ENCODE results near the gene HSPG2. TPM values are rescaled to one million over a fixed set of nuclear protein-coding genes. Genes with fewer than 3 reads are reported as not detected.

Gene HSPG2
- total RNA-seq, 1 experiment from 2014 or later, result 58.9 TPM

DNA sequence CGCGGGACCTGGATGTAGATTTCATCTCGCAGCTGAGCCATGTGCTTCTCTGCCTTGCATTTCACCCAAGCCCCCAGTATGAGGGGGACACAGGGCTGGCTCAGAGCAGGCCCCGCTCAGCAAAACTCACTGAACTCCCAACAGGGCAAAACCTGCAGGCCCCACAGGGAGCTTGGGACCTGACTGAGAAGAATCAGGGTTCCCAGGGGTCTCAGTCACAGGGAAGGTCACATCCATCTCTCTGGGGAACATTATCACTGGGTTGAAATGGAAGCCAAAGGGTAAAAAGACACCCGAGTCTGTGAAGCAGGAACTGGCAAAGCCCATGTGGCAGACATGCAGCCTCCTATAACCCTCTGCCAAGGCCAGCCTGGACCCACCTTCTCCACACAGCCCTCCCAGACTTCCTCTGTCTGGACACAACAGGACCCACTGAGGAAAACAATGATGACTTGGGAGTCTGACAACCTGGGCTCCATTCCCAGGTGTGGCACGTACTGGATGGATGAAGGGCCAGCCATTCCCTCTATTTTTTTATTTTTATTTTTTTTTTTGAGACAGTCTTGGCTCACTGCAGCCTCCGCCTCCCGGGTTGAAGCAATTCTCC, 11.7 kb downstream of the HSPG2 start:
- TF ChIP-seq, protein P1, sequence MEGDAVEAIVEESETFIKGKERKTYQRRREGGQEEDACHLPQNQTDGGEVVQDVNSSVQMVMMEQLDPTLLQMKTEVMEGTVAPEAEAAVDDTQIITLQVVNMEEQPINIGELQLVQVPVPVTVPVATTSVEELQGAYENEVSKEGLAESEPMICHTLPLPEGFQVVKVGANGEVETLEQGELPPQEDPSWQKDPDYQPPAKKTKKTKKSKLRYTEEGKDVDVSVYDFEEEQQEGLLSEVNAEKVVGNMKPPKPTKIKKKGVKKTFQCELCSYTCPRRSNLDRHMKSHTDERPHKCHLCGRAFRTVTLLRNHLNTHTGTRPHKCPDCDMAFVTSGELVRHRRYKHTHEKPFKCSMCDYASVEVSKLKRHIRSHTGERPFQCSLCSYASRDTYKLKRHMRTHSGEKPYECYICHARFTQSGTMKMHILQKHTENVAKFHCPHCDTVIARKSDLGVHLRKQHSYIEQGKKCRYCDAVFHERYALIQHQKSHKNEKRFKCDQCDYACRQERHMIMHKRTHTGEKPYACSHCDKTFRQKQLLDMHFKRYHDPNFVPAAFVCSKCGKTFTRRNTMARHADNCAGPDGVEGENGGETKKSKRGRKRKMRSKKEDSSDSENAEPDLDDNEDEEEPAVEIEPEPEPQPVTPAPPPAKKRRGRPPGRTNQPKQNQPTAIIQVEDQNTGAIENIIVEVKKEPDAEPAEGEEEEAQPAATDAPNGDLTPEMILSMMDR (IDR thresholded peaks at IDR 0.05; ENCODE audit: unreplicated experiment), result no peak
- ChIA-PET CTCF (interaction anchor here (1.1 kb wide), 1 partner anchor 31 kb away, joined by 5 read pairs; no protein-coding TSS in a partner anchor), POLR2A (interaction anchor here (0.8 to 1.5 kb wide), 2 partner anchors 32 to 117 kb away, joined by 3 to 4 read pairs; no protein-coding TSS in a partner anchor)
- Mint-ChIP-seq H3K4me1 (ENCODE audit: insufficient read depth, unreplicated experiment) (peaks cover 14% of the 10 kb centered on the region), H3K36me3 (ENCODE audit: insufficient read depth, unreplicated experiment) (peaks cover 9% of the 10 kb centered on the region), H3K4me3 (ENCODE audit: unreplicated experiment) (no peak overlapping the region), H3K27me3 (ENCODE audit: insufficient read depth, unreplicated experiment) (no peaks in the 10 kb centered on the region), H3K27ac (ENCODE audit: low read depth, unreplicated experiment) (no peak overlapping the region), H3K9me3 (ENCODE audit: unreplicated experiment) (no peaks in the 10 kb centered on the region)
- no peak for DNase-seq (ENCODE audit: unreplicated experiment)
- BruUV-seq (replicated peaks), result no TSS peak
- intact Hi-C loops (cut with micrococcal nuclease), result no loop called here

GRCh38 chr1:21924503-21925005, 12.6 kb downstream of the HSPG2 start:
- Mint-ChIP-seq H3K27ac (ENCODE audit: low read depth, unreplicated experiment) (no peak overlapping the region), H3K27me3 (ENCODE audit: insufficient read depth, unreplicated experiment) (no peaks in the 10 kb centered on the region), H3K4me3 (ENCODE audit: unreplicated experiment) (no peak overlapping the region), H3K9me3 (ENCODE audit: unreplicated experiment) (no peaks in the 10 kb centered on the region), H3K4me1 (ENCODE audit: insufficient read depth, unreplicated experiment) (peaks cover 6% of the 10 kb centered on the region), H3K36me3 (ENCODE audit: insufficient read depth, unreplicated experiment) (peaks cover 6% of the 10 kb centered on the region)
- BruUV-seq (replicated peaks), result no TSS peak
- TF ChIP-seq, protein P1 (IDR thresholded peaks at IDR 0.05; ENCODE audit: unreplicated experiment), result no peak
- DNase-seq (ENCODE audit: unreplicated experiment), result no peak
- ChIA-PET CTCF (interaction anchor here (1.1 kb wide), 1 partner anchor 32 kb away, joined by 5 read pairs; no protein-coding TSS in a partner anchor), POLR2A (interaction anchor here (0.8 to 1.5 kb wide), 3 partner anchors 15 to 117 kb away, joined by 3 to 4 read pairs (median 4); no protein-coding TSS in a partner anchor)
- intact Hi-C loops (cut with micrococcal nuclease), result no loop called here

GRCh38 chr1:21922090-21923013, 14.8 kb downstream of the HSPG2 start:
- DNase-seq (ENCODE audit: unreplicated experiment), result no peak
- Mint-ChIP-seq H3K4me1 (ENCODE audit: insufficient read depth, unreplicated experiment) (peaks cover 6% of the 10 kb centered on the region), H3K9me3 (ENCODE audit: unreplicated experiment) (no peaks in the 10 kb centered on the region), H3K27ac (ENCODE audit: low read depth, unreplicated experiment) (no peak overlapping the region), H3K36me3 (ENCODE audit: insufficient read depth, unreplicated experiment) (peaks cover 20% of the 10 kb centered on the region), H3K27me3 (ENCODE audit: insufficient read depth, unreplicated experiment) (no peaks in the 10 kb centered on the region), H3K4me3 (ENCODE audit: unreplicated experiment) (no peak overlapping the region)
- ChIA-PET CTCF (interaction anchor here (0.5 to 1.3 kb wide), 2 partner anchors 42 to 470 kb away, joined by 3 read pairs; no protein-coding TSS in a partner anchor), POLR2A (interaction anchor here (1.0 kb wide), 1 partner anchor 34 kb away, joined by 4 read pairs; no protein-coding TSS in a partner anchor)
- BruUV-seq (replicated peaks), result no TSS peak
- intact Hi-C loops (cut with micrococcal nuclease), result no loop called here
- TF ChIP-seq, protein P1 (IDR thresholded peaks at IDR 0.05; ENCODE audit: unreplicated experiment), result no peak

Data from MCF 10A (cell line).